HS-27A (cell line): Measurements from ENCODE around the gene RREB1.

Experiments used
- DNase-seq: peaks from one replicate; pipeline ENCODE4 v3.0.0-alpha.2; 2012; ENCODE audit warnings: low read depth, missing footprints

Gene RREB1

DNA sequence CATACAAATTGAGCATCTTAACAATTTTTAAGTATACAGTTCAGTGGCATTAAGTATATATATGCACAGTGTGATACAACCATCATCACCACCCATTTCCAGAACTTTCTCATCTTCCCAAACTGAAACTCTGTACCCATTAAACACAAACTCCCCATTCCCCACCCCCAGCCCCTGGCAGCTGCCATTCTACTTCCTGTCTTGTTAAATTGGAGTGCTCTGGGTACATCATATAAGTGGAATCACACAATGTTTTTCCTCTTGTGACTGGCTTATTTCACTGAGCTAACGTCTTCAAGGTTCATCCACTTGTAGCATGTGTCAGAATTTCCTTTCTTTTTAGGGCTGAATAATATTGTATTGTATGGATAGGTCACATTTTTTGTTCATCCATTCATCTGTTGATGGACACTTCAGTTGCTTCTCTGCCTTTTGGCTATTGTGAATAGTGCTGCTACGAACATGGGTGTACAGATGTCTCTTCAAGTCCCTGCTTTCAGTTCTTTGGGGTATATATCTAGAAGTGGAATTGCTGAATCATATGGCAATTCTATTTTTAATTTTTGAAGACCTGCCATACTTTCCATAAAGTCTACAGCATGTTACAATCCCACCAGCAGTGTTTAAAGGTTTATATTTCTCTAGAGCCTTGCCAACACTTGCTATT is 19.6 kb upstream of the RREB1 start:
- DNase-seq = no peak

DNA sequence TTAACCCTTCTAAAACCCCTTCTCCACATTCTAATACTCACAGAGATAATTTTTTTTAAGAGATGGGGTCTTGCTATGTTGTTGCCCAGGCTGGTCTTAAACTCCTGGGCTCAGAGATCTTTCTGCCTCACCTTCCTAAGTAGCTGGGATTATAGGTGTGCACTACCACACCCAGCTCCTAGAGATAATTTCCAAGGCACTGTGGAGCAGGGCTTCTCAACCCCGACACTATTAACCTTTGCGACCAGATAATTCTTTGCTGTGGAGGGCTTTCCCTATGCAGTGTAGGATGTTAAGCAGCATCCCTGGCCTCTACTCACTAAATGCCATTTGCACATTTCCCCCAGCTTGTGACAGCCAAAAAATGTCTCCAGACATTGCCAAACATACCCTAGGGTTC is 8.8 kb upstream of the RREB1 start:
- no peak for DNase-seq

DNA sequence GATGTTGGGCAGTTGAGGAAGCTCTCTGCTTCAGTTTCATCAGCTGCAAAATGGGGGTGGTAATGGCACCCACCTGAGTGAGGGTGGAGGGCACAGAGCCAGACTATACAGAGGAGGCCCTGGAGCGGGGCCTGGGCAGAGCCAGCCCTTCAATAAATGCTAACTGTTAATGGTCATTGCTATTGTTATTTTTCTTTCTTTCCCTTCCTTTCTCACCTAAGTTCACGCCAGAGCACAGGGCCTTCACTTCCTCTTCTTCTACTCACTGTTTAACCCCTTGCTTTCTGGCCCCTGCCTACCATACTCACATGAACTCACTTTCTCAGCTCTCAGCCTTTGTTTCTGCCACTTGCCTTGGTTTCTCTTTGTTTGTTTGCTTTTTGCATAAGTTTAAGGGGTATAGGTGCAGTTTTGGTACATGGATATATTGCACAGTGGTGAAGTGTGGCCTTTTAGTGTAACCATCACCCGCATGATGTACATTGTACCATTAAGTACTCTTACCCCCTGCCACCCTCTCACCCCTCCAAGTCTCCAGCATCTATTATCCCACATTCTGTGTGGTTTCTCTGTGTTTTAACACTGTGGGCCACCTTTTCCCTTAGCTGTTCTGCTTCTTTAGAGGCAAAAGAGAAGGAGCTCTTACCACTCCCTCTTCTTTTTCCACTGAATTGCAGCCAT is 7.5 kb upstream of the RREB1 start:
- DNase-seq = no peak

DNA sequence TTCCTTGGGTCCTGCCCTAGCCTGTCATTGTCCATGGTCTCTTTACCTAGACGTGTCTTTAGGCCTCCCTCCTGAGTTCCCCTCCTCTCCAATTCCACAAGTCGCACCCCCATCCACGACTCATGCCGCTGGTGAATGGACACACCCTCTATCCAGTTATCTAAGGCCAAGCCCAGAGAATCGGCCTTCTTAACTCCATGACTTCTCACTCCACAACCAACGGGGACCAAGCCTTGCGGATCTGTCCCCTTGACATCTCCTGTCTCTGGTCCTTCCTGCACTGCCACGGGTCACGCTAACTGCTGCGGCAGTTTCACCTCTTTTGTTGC is 7.0 kb upstream of the RREB1 start:
- no peak for DNase-seq

DNA sequence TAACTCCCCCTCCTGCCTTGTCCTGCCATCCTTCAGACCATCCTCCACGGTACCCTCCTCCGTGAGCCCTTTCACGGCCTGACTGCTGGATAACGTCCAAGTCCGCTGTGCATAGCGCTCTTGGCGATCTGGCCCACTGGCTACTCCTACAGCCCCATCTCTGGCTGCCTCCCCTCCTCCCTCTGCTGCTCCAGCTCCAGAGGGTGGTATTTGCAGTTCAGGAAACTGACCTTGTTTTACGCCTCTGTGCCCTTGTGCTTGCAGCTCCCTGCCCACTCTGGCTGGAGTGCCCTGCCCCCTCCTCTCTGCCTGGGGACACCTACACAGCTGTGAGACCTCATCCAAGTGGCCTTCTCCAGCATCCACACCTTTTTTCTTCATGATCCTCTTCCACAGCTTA is 6.5 kb upstream of the RREB1 start:
- no peak for DNase-seq

DNA sequence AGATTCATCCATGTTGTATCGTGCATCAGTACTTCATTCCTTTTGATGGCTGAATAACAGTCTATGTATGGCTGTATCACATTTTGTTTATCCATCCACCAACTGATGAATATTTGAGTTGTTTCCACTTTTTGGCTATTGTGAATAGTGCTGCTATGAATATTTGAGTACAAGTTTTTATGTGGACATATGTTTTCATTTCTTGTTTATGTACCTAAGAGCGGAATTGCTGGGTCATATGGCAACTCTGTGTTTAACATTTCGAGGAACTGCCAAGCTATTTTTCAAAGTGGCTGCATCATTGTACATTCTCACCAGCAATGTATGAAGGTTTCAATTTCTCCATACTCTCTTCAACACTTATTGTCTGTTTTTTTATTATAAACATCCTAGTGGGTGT is 3.0 kb upstream of the RREB1 start:
- DNase-seq = no peak

DNA sequence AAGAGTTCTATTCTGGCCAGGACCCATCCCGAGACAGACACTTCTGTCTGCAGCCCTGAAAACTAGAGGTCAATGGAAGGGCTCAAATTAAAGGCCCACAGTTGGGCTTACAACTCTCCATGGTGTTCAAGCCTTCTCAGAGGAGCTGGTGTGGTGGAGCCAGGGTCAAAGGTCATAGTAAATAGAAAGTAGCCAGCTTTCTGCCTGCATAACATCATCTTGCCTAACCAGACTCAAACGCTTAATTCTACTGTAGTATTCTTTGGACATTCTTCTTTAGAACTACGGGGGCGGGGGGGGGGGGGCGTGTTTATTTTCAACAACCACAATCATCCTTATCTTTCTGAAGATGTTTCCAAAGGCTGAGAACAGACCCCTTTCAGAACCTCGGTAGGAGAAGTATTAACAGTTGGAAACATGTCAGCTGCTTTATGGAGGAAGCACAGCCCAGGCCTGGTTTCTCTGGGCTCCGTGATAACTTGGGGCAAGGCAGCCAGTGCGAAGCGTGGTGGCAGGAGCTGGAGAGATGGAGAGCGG is 1.5 kb upstream of the RREB1 start:
- DNase-seq = no peak

DNA sequence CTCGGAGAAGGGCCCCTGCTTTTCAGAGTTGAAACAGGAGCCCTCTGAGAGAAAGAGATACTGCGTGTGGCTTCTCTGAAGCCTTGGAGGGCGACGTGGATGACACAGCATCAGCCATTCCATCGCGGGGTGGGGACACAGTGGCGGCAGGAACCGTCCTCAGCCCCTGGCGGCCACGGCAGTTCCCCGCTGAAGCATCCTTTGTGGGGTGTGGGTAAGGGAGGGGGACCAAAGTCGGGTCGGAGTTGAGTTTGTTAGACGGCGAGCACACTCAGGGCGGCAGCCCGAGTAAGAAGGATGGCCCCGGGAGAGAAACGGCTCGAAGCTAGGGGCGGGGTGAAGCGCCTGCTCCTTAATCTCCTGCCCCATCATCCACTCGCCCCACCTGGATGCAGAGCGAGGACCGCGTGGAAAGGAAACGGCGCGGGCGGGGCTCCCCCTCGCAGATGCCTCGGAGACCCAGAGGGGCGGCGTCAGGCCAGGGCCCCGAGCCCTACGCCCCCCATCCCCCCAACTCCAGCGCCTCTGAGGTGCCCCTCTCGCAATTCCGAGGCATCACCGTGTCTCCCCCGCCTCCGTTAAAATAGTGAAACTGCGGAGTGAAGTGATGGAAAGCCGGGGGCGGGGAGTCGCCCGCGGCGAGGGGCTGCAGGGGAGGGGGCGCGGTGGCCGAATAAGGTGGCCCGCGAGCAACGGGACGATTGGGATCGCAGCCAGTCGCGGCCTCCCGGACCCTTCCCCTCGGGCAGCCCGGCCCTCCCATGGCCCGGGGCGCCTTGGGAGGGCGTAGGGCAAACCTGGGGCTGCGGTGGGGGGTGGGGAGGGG is 796 bp upstream of the RREB1 start:
- no peak for DNase-seq

DNA sequence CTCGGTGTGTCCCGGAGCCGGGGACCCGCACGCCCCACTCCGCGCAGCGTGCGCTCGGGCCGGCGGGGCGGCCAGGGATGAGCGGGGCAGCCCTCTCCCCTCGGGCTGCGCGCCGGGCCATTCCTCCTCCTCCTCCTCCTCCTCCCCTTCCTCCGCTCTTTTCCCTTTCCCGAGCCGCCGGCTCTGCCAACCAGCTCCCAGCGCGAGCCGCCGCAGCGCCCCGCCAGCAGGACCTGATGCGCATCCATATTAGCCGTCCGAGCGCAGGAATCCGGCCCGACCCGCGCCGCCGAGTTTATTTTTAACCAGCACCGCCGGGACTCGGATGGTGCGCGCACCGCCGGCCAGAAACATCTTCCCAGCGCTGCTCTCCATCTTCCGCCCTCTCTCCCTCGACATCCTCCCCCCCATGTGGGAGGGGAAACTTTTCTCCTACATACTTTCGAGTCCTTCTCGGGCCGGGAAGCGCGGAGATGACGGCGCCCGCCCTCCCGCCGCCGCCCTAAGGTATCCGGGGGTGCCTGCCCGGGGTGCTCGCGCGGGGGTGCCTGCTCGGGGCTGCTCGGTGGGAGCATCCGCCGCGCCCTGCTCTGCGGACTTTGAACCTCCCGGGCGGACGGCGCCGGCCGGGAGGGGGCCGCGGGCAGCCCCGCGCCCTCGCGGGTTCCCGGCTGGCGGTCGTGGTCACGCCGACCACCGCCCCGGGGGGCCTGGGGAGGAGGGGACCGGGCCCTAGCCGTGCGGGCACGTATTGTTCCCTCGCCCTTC is 619 bp downstream of the RREB1 start:
- DNase-seq = no peak

DNA sequence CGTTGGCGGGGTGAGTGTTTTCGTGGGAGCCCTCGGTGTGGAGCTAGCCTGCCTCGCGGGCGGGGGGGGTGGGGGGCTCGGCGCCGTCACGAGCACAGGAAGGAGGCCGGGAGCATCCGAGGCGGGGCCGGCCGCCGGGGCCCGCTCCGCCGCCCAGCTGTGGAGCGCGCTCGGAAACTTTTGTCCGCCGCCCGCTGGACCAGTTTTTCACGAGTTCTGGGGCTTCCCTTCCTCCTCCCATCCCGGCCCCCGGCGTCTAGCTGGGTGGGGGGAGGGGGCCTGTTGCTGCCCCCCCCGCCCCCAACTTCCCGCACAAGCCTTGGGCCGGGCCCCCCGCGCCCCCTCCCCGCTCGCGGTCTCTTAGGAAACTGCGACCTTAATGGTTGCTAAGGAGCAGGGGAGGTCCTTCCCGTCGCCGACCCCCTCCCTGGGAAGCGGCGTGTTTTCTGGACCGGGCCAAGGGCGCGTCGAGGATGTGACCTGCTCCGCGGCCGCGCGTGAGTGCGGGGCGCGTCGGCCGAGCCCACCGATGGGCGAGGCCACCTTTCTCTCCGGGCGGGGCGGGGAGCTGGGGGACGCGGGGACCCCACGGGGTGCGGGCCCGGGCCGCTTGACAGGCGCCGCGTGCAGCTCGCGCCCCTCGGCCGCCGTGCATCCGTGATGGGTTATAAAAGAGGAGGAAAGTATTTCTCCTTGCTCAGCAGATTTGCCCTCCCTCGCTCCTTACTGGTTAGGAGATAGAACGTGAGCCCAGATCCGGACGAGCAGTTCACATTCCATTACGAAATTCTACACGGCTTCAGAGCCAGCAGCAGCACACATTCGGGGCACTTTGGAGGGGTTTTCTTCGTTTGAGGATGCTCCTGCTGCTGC is 1.4 kb downstream of the RREB1 start:
- no peak for DNase-seq

DNA sequence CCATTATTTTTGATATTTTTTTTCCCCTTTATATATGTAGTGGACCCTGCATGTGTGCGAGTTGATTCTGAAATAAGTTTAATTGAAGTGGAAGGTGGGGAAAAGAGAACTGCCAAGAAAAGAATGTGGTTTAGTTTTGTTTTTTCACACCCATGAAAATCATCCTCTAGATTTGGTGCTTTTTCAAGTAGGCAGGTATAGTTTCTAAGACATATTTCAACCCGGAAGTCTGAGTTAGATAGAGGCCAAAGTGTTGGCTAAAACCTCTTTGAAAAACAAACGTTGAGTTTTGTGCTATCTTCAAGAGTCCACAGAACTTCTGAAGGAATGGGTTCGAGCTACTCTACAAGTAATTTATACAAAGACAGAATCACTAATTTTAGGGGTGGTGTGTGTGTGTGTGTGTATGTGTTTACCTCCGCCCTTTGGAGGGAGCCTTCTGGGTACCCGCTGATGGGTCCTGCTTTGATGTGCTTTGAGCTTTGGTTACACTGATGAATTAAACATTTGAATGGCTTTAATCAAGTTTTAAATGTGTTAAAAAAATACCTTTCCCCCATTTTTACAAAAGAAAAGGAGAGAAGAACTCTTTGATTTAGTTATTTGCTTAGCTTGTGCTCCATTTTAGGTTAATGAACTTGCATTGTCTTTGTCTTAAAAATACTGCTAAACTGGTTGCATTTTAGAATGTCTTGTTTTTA is 2.5 kb downstream of the RREB1 start:
- no peak for DNase-seq

DNA sequence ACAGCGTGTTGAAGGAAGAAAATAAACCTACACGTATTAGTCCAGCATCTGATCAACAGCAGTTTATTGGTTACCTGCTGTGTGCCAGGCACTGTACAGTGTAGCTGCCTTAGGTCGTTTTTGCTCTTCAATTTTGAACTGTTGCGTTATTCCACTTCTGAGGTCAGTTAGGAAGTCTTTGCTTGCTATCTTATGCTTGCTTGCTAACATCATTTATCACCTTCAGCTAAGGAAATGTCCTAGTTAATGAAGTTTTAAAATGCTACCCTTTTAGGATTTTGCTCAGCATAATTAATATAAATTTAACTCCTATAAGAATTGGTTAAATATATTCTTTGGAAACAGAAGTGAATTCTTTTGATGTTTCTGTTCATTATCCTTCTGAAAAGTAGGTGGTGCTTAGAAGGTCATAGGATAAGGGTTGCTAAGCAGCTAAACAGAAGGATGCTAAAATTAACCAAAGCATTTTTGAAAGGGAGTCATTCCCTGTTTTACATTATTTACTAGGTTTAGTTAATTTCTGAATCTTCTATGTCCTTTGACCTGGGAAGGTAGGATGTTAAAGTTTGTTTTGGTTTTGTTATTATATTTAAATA is 3.4 kb downstream of the RREB1 start:
- DNase-seq = no peak

DNA sequence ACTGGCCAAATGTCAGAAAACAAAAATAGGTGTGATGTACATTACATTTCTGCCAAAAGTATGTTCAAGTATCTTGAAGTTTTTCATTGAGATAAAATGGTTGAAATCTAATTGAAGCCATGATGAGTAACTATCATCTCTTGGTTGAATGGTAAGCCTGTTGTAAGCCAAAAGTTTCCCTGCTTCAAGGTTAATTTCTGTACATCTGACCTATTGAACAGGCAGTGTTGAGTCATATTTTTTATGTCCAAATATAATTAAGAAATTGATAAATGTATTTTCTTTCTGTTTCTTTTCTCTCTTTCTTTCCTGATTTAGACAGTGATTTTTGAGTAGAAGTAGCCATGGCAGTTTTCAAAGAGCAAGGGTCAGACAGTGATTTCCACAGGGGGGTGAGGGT is 4.4 kb downstream of the RREB1 start:
- no peak for DNase-seq

DNA sequence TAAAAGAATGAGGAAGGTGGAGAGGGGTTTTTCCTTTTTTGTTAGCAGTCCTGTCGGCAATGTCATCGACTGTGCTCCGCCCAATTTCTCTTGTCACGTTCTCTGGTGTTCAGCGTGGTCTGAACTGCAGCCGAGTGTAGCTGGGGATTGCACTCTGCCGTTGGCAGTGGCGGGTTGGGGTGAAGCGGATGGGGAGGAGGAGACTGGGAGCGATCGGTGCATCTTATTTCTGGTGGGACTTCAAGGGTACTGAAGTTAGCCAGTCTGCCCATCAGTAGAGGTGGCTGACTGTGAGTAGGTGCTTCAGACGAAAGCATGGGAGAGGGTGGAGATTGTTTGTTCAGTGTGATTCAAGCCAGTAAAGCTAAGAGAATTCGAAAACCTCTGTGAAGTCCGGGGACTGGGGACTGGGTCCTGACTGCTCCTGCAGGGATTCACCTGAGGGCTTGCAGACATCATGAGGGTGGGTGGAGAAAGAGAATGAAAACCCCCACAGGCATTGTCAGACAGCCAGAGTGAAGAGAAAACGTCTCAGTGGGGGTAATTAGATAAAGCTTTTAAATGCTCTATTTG is 5.1 kb downstream of the RREB1 start:
- no peak for DNase-seq

DNA sequence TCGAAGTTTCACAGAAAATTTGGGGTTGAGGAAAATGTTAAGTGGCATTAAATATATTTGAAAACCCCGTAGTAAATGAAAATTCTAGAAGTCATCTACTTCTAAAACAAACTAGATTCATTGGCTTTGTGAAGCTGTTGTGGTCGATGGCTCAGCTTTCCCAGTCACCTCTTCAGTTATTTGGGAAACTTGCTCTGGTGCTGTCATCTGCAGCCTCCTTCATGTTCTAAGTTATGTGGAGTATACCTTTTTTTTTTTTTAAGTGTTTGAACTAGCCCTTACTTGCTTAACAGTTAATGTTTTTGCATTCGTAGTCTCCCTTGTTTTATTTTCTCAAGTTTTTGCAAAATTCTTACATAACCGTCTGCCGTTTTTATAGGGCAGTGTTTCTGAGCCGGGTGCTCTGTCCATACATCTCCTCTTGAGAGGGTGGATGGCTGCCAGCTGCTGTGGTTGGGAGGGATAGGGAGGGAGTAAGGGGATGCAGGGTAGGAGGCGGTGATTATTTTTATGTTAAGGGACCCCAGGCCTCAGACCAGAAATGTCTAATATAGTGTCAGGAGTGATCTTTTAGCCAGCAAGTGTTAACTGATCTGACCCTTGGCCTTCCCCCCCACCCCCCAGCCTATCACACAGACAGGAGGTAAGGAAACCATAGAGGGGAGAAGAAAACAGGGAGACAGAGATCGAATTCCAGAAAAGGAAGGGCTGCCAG is 7.1 kb downstream of the RREB1 start:
- no peak for DNase-seq

DNA sequence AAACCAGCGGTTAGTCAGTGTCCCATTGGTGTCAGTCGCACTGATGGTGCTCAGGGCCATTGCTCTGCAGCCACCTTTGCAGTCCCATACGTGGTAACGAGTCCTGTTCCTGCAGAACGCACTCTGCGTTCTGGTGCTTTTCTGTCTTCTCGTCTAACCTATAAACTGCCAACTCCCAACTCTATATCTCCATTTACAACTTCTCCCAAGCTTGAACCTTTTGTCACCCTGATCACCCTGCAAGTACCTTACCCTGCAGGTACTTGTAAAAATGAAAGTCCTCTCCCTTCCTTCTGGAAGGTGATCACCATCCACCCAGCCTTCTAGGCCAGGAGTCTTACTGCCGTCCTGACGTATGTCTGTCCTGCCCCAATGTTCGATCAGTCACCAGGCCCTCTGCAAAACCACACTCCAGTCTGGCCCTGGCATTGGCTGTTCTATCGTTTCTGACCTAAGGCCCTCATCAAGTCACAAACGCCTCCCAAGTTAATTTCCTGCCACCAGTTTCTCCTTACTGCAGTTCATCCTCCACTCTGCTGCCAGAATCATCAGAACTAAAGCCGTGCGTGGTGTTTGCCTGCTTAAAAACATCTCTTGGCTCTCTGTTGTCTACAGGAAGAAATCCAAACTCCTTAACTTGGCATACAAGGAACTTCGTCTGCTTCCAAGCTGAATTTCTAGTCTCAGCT is 7.9 kb downstream of the RREB1 start:
- no peak for DNase-seq

DNA sequence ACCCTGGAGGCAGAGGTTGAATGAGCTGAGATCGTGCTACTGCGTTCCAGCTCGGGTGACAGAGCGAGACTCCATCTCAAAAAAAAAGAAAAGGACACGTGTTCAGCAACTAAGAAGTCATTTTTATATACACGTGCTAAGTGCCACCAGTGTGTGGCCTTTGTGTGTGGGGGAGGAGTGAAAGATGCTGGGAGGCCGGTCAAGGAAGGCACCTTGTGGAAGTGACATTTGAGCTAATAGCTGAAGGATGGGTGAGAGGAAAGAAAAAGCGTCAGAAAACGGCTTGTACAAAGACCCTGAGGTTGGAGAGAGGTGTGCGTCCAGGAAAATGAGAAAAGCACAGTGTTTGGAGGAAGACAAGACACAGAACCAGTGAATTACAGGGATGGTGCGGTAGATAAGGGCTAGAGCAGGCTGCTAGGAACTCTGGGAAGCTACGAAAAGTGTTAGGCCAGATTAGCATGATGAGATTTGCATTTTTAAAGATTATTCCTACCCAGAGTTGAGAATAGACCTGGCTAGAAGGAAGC is 11.6 kb downstream of the RREB1 start:
- DNase-seq = no peak

DNA sequence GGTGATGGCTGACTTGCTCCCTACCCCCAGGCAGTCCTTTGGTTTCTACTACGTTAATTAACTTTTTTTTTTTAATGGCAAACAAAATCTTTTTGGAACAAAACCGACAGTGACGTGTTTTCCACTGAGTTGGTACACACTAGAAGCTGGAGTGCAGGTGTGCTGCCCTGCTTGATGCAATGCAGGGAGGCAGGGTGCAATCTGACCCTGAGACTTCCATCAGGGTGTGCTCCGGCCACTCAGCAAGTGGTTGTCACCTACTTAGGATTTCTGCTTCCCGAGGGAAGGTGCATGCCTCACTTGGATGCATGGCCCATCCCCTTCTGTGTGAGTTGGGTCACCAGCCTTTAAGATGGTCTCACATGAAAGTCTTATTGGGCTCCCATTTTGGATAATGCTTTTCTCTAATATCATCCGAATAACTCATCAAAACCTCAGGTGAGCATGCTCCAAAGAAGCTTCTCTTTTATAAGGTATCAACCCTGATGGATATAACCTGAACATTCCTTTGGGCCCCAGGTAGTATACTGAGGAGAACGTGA is 14.0 kb downstream of the RREB1 start:
- DNase-seq = no peak
